ENCODE results near the gene ZFPL1.

- TF ChIP-seq POLR2A (IDR thresholded peaks at IDR 0.05; ENCODE audit: extremely low read depth, insufficient read length) (no peak), CTCF (IDR thresholded peaks at IDR 0.05; ENCODE audit: low read depth, low read length) (no peak), MAX (IDR thresholded peaks at IDR 0.05; ENCODE audit: low read depth, low read length) (no peak), MYC (IDR thresholded peaks at IDR 0.05; ENCODE audit: low read depth, low read length) (no peak)
Measured at GRCh38 chr11:65131895-65132237, 47.8 kb downstream of the ZFPL1 start.
